H9 (cell line): ENCODE data around the gene SPTBN2. TPM values are rescaled to one million over a fixed set of nuclear protein-coding genes. Genes with fewer than 3 reads are reported as not detected.
"Not testable (repeated sequence)": the region's sequence is repeated elsewhere in the genome, so short reads cannot be mapped to it uniquely, and the experiment has no call there.

Source experiments
- DNase-seq: peaks from one replicate; pipeline ENCODE4 v3.0.0-alpha.2; 2017
- H2AFZ ChIP-seq: one replicate; pipeline ENCODE4 v1.6.1; 2013; ENCODE audit warnings: mild to moderate bottlenecking, low read length, control low read depth, moderate library complexity
- H2AK5ac ChIP-seq: 2 replicates; pipeline ENCODE4 v1.6.1; 2013; ENCODE audit warnings: low read length, control low read depth, mixed read lengths; ENCODE audit not compliant: insufficient read length
- H2BK120ac ChIP-seq: one replicate; pipeline ENCODE4 v1.6.1; 2013; ENCODE audit warnings: low read depth, mild to moderate bottlenecking, low read length, control low read depth, inconsistent platforms; ENCODE audit not compliant: poor library complexity, severe bottlenecking
- H2BK12ac ChIP-seq: 2 replicates; pipeline ENCODE4 v1.6.1; 2013; ENCODE audit warnings: low read length, control low read depth, mixed read lengths, low read depth; ENCODE audit not compliant: insufficient read length
- H2BK15ac ChIP-seq: 2 replicates; pipeline ENCODE4 v1.6.1; 2013; ENCODE audit warnings: low read depth, low read length, control low read depth
- H2BK20ac ChIP-seq: one replicate; pipeline ENCODE4 v1.6.1; 2013; ENCODE audit warnings: low read depth, mild to moderate bottlenecking, low read length, control low read depth, inconsistent platforms; ENCODE audit not compliant: poor library complexity, severe bottlenecking
- H2BK5ac ChIP-seq: 2 replicates; pipeline ENCODE4 v1.6.1; 2013; ENCODE audit warnings: low read length, control low read depth, mixed read lengths; ENCODE audit not compliant: insufficient read length
- H3K14ac ChIP-seq: 2 replicates; pipeline ENCODE4 v1.6.1; 2013; ENCODE audit warnings: low read length, control low read depth; ENCODE audit not compliant: insufficient read depth
- H3K18ac ChIP-seq: 2 replicates; pipeline ENCODE4 v1.6.1; 2013; ENCODE audit warnings: low read depth, mild to moderate bottlenecking, mixed read lengths, low read length, control low read depth; ENCODE audit not compliant: insufficient read length
- H3K23ac ChIP-seq: 2 replicates; pipeline ENCODE4 v1.6.1; 2013; ENCODE audit warnings: low read length, control low read depth, mixed read lengths, low read depth; ENCODE audit not compliant: insufficient read length
- H3K23me2 ChIP-seq: 2 replicates; pipeline ENCODE4 v1.6.1; 2013; ENCODE audit warnings: low read depth, mild to moderate bottlenecking, mixed read lengths, low read length, control low read depth; ENCODE audit not compliant: insufficient read length, poor library complexity, severe bottlenecking
- H3K27ac ChIP-seq: 2 replicates; pipeline ENCODE4 v1.5.1; 2013; ENCODE audit warnings: low read length, control low read depth, mixed read lengths, low read depth; ENCODE audit not compliant: insufficient read length
- H3K27me3 ChIP-seq: 2 replicates; pipeline ENCODE4 v1.6.1; 2013; ENCODE audit warnings: low read length, control low read depth, inconsistent platforms; ENCODE audit not compliant: insufficient read depth
- H3K4ac ChIP-seq: 2 replicates; pipeline ENCODE4 v1.6.1; 2013; ENCODE audit warnings: low read depth, mild to moderate bottlenecking, control low read depth, inconsistent platforms, low read length, moderate library complexity
- H3K4me1 ChIP-seq: 2 replicates; pipeline ENCODE4 v1.6.1; 2013; ENCODE audit warnings: low read length, control low read depth, inconsistent platforms; ENCODE audit not compliant: insufficient read depth
- H3K4me2 ChIP-seq: 2 replicates; pipeline ENCODE4 v1.6.1; 2013; ENCODE audit warnings: low read length, control low read depth, mixed read lengths; ENCODE audit not compliant: insufficient read length, insufficient read depth
- H3K56ac ChIP-seq: 2 replicates; pipeline ENCODE4 v1.6.1; 2013; ENCODE audit warnings: low read depth, mild to moderate bottlenecking, mixed read lengths, low read length, control low read depth; ENCODE audit not compliant: insufficient read length
- H3K79me1 ChIP-seq: 2 replicates; pipeline ENCODE4 v1.6.1; 2013; ENCODE audit warnings: low read depth, mild to moderate bottlenecking, moderate library complexity, low read length, control low read depth, inconsistent platforms; ENCODE audit not compliant: insufficient read depth, poor library complexity, severe bottlenecking
- H3K79me2 ChIP-seq: 2 replicates; pipeline ENCODE4 v1.6.1; 2013; ENCODE audit warnings: low read length, control low read depth, inconsistent platforms; ENCODE audit not compliant: insufficient read depth
- H3K9ac ChIP-seq: 2 replicates; pipeline ENCODE4 v1.6.1; 2013; ENCODE audit warnings: low read length, control low read depth, mixed read lengths; ENCODE audit not compliant: insufficient read length; ENCODE audit errors: extremely low read depth
- H3K9me3 ChIP-seq: one replicate; pipeline ENCODE4 v1.6.1; 2013; ENCODE audit warnings: low read depth, low read length, inconsistent platforms; ENCODE audit not compliant: control insufficient read depth
- H3T11ph ChIP-seq: one replicate; pipeline ENCODE4 v1.6.1; 2013; ENCODE audit warnings: mild to moderate bottlenecking, low read length, control low read depth, inconsistent platforms
- H4K20me1 ChIP-seq: one replicate; pipeline ENCODE4 v1.6.1; 2013; ENCODE audit not compliant: control insufficient read depth, insufficient read length, insufficient read depth
- H4K5ac ChIP-seq: 2 replicates; pipeline ENCODE4 v1.6.1; 2013; ENCODE audit warnings: low read depth, mild to moderate bottlenecking, mixed read lengths, low read length, control low read depth; ENCODE audit not compliant: insufficient read length
- H4K8ac ChIP-seq: replicated peaks from 2 replicates; pipeline ENCODE4 v1.6.1; 2013; ENCODE audit warnings: low read length, control low read depth, mixed read lengths, low read depth; ENCODE audit not compliant: insufficient read length
- H4K91ac ChIP-seq: 2 replicates; pipeline ENCODE4 v1.6.1; 2013; ENCODE audit warnings: low read depth, mild to moderate bottlenecking, moderate library complexity, mixed read lengths, low read length, control low read depth; ENCODE audit not compliant: insufficient read length
- H3K27ac Mint-ChIP-seq, 3 experiments: 2 replicates in 2 of 3; 3 replicates in 1 of 3; pipeline ENCODE4 v1.8.0; 2020 to 2021; ENCODE audit warnings: mixed read lengths in 3 of 3, mild to moderate bottlenecking in 1 of 3, moderate library complexity in 1 of 3
- H3K27me3 Mint-ChIP-seq: 2 replicates; pipeline ENCODE4 v1.8.0; 2021; ENCODE audit warnings: low read depth, mild to moderate bottlenecking, moderate library complexity, mixed read lengths
- H3K36me3 Mint-ChIP-seq, 3 experiments: 2 replicates in 2 of 3; 3 replicates in 1 of 3; pipeline ENCODE4 v1.8.0; 2020 to 2021; ENCODE audit warnings: low read depth in 3 of 3, mixed read lengths in 3 of 3; ENCODE audit not compliant: insufficient read depth in 1 of 3
- H3K4me1 Mint-ChIP-seq, 2 experiments: 2 replicates each; pipeline ENCODE4 v1.8.0; 2020; ENCODE audit warnings: mixed read lengths in 2 of 2
- H3K4me3 Mint-ChIP-seq, 2 experiments: 2 replicates in 1 of 2; 3 replicates in 1 of 2; pipeline ENCODE4 v1.8.0; 2020 to 2021; ENCODE audit warnings: mild to moderate bottlenecking in 2 of 2, mixed read lengths in 2 of 2, moderate library complexity in 1 of 2
- H3K9me3 Mint-ChIP-seq, 2 experiments: 2 replicates in 1 of 2; 3 replicates in 1 of 2; pipeline ENCODE4 v1.8.0; 2020; ENCODE audit warnings: mild to moderate bottlenecking in 2 of 2, mixed read lengths in 2 of 2, moderate library complexity in 1 of 2
- WGBS: extraction: QIAGEN DNeasy Blood & Tissue Kit; methylation state at CpG from one replicate; pipeline ENCODE4 v1.1.7; 2013; ENCODE audit warnings: missing lambda C conversion rate, low lambda C conversion rate, mixed read lengths; ENCODE audit not compliant: insufficient read length; ENCODE audit errors: extremely low coverage; 5-methylcytosine and 5-hydroxymethylcytosine counted together
- total RNA-seq: library from RNA; stranded (reverse); gene quantifications from 2 replicates; pipeline ENCODE4 v1.2.1, GENCODE V29; 2021
- TF ChIP-seq, protein P1 (sequence below): fragments of 200-600 bp; sonication (generic); conservative IDR thresholded peaks from 3 replicates; pipeline ENCODE4 v1.8.0; 2021; ENCODE audit warnings: antibody characterized with exemption, mild to moderate bottlenecking

Gene SPTBN2
- total RNA-seq, 1 experiment from 2014 or later, result 80.4 TPM

DNA sequence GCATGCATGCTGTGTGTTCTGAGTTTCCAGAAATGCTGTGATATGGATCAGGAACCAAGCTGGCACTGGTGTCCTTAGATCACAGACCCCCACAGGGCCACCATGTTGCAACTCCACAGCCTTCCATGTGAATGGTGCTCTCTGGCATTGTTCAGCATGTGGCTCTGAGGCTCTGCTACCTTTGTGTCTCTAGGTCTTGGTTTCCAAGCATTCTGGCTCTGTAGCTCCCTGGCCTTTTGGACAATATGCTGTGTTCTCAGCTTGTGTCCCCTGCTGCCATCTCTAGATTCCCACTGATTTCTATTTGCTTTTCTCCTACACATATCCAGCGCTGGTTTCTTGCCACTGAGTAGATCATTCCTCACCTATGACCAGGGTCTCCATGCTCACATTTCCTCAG lies 3.9 kb downstream of the SPTBN2 start:
- Histone ChIP-seq H2AFZ (no peak overlapping the region), H3K23ac (no peak overlapping the region), H2BK20ac (no peak overlapping the region), H3K79me1 (no peaks in the 10 kb centered on the region), H3K4ac (no peak overlapping the region), H4K8ac (no peak overlapping the region), H3K56ac (no peak overlapping the region), H2BK15ac (no peak overlapping the region), H4K5ac (no peak overlapping the region), H3K27ac (no peak overlapping the region), H3K23me2 (peaks cover 15% of the 10 kb centered on the region), H3K27me3 (peaks cover 6% of the 10 kb centered on the region; the same call in 1 of the 2 replicates), H2BK12ac (no peak overlapping the region), H2BK120ac (no peak overlapping the region), H3K4me2 (no peak overlapping the region), H3K9me3 (no peaks in the 10 kb centered on the region), H4K20me1 (no peaks in the 10 kb centered on the region), H2BK5ac (no peak overlapping the region), H3K79me2 (no peaks in the 10 kb centered on the region), H3K4me1 (peaks cover 5% of the 10 kb centered on the region), H3K14ac (no peak overlapping the region), H2AK5ac (no peak overlapping the region), H3T11ph (no peak overlapping the region), H3K18ac (no peak overlapping the region), H3K9ac (no peak overlapping the region), H4K91ac (no peak overlapping the region)
- Mint-ChIP-seq H3K36me3 (peaks cover 3 to 37% (median 36%) of the 10 kb centered on the region in 3 experiments; a peak in 6 of 7 replicates), H3K4me3 (no peak overlapping the region), H3K27me3 (peaks cover 27% of the 10 kb centered on the region), H3K27ac (no peak overlapping the region), H3K9me3 (no peaks in the 10 kb centered on the region; a peak in 1 of 5 replicates), H3K4me1 (peaks cover 62 to 65% of the 10 kb centered on the region in 2 experiments)
- no CpG with 5 or more reads among the region's 1 CpG for WGBS
- TF ChIP-seq, protein P1, sequence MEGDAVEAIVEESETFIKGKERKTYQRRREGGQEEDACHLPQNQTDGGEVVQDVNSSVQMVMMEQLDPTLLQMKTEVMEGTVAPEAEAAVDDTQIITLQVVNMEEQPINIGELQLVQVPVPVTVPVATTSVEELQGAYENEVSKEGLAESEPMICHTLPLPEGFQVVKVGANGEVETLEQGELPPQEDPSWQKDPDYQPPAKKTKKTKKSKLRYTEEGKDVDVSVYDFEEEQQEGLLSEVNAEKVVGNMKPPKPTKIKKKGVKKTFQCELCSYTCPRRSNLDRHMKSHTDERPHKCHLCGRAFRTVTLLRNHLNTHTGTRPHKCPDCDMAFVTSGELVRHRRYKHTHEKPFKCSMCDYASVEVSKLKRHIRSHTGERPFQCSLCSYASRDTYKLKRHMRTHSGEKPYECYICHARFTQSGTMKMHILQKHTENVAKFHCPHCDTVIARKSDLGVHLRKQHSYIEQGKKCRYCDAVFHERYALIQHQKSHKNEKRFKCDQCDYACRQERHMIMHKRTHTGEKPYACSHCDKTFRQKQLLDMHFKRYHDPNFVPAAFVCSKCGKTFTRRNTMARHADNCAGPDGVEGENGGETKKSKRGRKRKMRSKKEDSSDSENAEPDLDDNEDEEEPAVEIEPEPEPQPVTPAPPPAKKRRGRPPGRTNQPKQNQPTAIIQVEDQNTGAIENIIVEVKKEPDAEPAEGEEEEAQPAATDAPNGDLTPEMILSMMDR, result no peak
- DNase-seq, result no peak

DNA sequence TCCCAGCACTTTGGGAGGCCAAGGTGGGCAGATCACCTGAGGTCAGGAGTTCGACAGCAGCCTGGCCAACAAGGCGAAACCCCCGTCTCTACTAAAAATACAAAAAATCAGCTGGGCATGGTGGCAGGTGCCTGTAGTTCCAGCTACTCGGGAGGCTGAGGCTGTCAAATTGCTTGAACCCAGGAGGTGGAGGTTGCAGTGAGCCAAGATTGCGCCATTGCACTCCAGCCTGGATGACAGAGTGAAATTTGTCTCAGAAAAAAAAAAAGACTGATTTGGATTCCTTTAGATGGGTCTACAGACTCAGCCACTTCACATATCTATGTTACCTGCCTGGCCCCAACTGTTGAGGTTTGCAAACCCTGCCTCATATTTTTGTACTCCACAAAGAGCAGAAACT lies 4.8 kb downstream of the SPTBN2 start:
- not testable (repeated sequence) for H3K4me2 ChIP-seq, H4K8ac ChIP-seq, H3K27me3 ChIP-seq, H3K27ac ChIP-seq, H2AFZ ChIP-seq, H2BK15ac ChIP-seq, H2BK120ac ChIP-seq, H4K91ac ChIP-seq, H3T11ph ChIP-seq, DNase-seq, H3K9me3 ChIP-seq, H3K18ac ChIP-seq, H2BK5ac ChIP-seq, H3K9ac ChIP-seq, H3K27ac Mint-ChIP-seq, H3K4me1 ChIP-seq, H3K79me1 ChIP-seq, H3K56ac ChIP-seq, H2AK5ac ChIP-seq, H3K4me3 Mint-ChIP-seq, H3K23ac ChIP-seq, H2BK20ac ChIP-seq, H4K5ac ChIP-seq, H3K9me3 Mint-ChIP-seq, H3K79me2 ChIP-seq, H4K20me1 ChIP-seq, H2BK12ac ChIP-seq, H3K4ac ChIP-seq, H3K14ac ChIP-seq
- Mint-ChIP-seq H3K4me1 (peaks cover 68 to 73% of the 10 kb centered on the region in 2 experiments), H3K27me3 (peaks cover 17% of the 10 kb centered on the region), H3K36me3 (peaks cover 9 to 46% (median 46%) of the 10 kb centered on the region in 3 experiments)
- WGBS, result no CpG with 5 or more reads among the region's 5 CpGs
- peaks cover 16% of the 10 kb centered on the region for H3K23me2 ChIP-seq
